Nucleus accumbens (tissue), 56 donors: ENCODE data around the gene YEATS4.
A peak's percentile ranks its signal among the peaks of the same experiment; 100 is the strongest.

Experiments
- DNase-seq, 56 donors: peaks; one replicate each; lab custom pipeline; 2025; lab: John Stamatoyannopoulos, UW

Gene YEATS4

GRCh38 chr12:69386921-69387320 is 27.4 kb downstream of the YEATS4 start:
- no peak for DNase-seq

DNA sequence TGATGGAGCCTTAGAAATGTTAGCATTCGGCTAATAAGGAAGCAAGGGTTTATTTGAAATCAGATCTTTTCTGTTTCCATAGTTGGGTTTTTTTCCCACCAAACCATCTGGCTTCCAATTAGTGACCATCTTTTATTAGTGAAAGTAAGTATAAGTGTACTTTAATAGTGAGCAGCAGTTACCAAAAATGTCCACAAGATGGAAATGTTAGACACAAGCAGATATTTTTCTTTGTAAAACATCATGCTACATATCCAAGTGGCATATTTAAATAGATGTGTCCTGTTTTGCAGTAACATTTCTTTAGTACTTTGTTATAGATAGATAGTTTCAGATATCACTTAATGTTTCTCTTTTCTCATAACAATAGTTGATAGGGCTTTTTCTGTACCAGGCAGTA is 28.8 kb downstream of the YEATS4 start:
- DNase-seq, result no peak

- DNase-seq, result no peak
Measured at GRCh38 chr12:69389831-69390230, 30.3 kb downstream of the YEATS4 start.

DNA sequence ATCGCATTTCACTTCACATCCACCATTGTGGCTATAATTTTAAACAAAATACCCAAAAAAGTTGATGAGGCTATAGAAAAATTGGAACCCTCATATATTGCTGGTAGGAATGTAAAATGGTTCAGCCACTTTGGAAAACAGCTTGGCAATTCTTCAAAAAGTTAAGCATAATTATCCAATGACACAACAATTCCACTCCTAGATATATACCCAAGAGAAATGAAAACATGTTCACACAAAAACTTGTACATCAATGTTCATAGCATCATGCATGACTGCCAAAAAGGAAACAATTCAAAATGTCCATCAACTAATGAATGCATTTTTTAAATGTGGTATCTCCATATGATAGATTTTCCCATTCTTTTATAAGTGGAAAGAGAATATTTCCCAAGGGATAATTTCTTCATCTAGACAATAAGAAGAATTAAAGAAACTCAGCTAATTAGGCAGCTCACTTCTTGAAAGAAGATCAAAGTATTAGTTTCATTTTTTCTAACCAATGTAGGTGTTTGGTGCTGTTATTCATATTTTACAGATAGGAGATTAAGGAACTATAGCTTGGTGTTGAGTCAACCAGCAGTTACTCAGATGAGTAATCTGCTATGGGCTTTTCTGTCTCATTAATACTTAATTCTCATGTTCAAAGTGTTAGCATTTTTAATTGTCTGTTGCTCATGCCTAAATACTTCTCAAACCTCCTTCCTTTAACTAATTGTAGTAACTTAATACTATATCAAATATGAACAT is 32.8 kb downstream of the YEATS4 start:
- no peak for DNase-seq

DNA sequence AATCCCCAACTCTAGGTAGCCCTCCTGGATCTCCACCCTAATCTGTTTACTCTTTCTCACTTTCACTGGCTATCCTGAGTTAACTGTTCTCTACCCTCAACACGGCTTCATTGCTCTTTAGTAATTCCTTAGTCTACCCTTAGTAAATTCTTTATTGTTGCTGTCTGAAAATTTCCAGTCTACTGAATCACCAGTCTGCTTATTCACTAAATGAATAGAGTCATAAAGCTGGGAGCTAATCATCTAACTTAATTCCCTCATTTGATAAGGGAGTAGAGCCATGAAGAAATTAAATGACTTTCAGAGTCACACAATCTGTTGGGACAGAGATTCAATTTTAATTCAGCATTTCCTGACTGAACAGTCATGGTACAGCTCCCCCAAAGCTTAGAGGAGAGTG is 36.5 kb downstream of the YEATS4 start:
- no peak for DNase-seq

GRCh38 chr12:69396963-69397362 is 37.4 kb downstream of the YEATS4 start:
- no peak for DNase-seq

DNA sequence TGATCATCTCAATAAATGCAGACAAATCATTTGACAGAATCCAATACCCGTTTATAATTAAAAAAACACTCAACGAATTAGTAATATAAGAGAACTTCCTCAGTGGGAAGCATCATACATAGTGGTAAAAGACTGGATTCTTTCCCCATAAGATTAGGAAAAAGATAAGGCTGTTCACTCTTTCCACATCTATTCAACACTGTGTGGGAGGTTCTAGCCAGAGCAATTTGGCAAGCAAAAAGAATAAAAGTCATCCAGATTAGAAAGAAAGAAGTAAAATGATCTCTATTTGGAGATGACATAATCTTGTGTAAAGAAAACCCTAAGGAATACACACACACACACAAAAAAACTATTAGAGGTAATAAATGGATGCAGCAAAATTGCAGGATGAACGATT is 38.4 kb downstream of the YEATS4 start:
- DNase-seq, result no peak

GRCh38 chr12:69401940-69402339 is 42.4 kb downstream of the YEATS4 start:
- DNase-seq, result no peak

- DNase-seq, result no peak
Measured at GRCh38 chr12:69404851-69405565, 45.5 kb downstream of the YEATS4 start.

DNA sequence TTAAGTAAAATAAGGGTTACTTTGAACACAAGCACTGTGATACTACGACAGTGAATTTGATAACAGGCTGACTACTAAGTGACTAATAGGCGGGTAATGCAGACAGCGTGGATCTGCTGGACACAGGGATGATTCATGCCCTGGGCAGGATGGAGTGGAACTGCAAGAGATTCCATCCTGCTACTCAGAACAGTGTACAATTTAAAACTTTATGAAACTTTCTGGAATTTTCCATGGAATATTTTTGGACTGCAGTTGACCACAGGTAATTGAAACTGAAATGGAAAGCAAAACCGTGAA is 46.0 kb downstream of the YEATS4 start:
- DNase-seq, result peak in 1 of 56 donors; percentile 8

GRCh38 chr12:69406217-69406616 is 46.7 kb downstream of the YEATS4 start:
- no peak for DNase-seq

GRCh38 chr12:69410571-69410970 is 51.0 kb downstream of the YEATS4 start:
- DNase-seq, result no peak

GRCh38 chr12:69412655-69413054 is 53.1 kb downstream of the YEATS4 start:
- no peak for DNase-seq

GRCh38 chr12:69415471-69416275 is 56.1 kb downstream of the YEATS4 start:
- DNase-seq, result peak in 44 of 56 donors; percentile 2 to 72 (median 24)

DNA sequence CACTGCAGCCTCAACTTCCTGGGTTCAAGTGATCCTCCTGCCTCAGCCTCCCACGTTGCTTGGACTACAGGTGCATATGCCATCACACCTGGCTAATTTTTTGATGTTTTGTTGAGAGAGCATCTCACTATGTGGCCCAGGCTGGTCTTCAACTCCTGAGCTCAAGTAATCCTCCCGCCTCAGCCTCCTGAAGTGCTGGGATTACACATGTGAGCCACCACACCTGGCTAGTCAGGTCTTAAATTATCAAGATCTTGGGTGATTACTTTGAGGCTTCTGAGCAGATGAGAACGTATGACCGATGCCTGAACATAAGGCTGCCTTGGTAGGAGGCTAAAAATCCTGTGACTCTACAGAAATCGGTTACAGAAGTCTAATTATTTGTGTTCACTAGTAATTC is 57.7 kb downstream of the YEATS4 start:
- DNase-seq, result no peak

DNA sequence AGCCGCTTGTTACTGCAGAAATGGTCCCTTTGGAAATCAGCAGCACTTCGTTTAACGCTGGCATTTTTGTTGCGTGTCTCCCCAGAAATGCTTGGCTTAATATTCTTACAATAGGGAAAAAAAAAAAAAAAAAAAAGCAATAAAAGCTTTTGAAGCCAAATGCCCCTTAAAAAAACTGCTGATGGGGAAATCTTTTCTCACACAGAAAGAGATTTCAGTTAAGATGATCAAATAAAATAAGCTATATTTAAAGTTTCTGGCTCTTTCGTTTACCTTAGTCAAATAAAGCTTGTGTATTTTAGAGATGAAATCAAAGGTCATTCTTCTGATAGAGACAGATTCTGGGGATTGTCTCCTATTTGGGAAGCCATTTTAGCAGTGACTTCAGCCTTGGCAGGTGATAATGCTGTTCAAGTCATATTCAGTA is 58.2 kb downstream of the YEATS4 start:
- DNase-seq, result no peak

DNA sequence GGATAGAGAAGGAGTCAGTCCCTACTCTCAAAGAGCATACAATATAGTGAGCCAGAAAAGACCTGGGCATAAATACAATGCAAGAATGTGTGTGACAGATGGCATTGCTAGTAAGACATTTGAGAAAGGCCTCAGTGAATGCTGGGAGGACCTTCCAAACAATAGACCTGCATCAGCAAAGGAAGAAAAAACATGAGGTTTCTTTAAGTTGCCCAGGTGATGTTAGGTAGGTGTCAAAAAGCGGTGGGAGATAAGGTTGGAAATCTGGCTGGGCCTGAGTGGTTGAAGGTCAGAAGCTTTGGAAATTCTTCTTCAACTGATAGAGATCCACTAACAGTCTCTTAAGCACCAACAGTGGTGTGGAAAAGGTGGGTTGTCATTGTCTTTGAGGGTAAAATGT is 60.2 kb downstream of the YEATS4 start:
- no peak for DNase-seq

DNA sequence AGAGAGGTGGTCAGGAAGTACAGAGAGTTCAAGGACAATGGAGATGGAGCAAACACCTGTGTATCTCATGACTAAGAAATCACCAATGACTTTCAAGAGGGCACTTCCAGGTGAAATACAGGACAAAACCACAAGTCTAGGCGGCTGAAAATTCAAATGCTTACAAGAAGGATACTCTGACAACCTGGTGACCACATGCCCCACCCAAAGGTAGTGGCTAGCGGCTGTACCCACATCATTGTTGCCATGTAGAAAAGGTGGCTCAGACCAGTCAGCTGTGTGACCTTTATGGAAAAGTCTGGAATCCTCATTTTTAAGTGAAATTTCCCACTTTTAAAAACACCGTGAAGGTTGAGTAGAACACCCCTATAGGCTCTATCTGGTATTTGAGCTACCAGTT is 62.0 kb downstream of the YEATS4 start:
- DNase-seq, result no peak

- DNase-seq, result no peak
Measured at GRCh38 chr12:69423037-69423905, 63.7 kb downstream of the YEATS4 start.

DNA sequence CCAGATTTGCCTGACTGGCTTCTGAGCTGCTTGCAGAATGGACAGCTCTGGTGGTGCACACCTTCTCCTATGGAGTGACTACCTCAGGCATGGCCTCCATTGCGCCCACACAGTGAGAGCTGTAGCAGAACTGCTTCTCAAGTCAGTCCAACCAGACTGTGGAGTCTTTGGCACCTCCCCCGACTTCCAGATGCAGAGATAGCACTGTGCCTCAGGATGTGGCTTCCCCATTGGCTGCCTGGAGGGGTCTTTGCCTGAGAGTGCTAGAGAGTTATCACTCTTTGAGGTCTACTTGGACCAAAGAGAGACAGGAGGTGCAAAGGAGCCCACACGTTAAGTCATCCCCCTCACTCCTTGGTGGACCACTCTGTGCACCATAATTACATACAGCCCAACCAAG is 65.9 kb downstream of the YEATS4 start:
- DNase-seq, result no peak
